Gastroesophageal sphincter (tissue), 4 donors: ENCODE data around the gene RPS10. TPM values are rescaled to one million over a fixed set of nuclear protein-coding genes. Genes with fewer than 3 reads are reported as not detected.

ENCODE experiments used
- ATAC-seq: fragments of 150-250 bp; one replicate; pipeline ENCODE4 v1.9.1; 2016; ENCODE audit warnings: mild to moderate bottlenecking, moderate library complexity
- H3K27ac ChIP-seq, 4 donors: fragments of 200-600 bp; sonication (generic) in 3 of 4; 1 replicate in 3 of 4; 2 replicates in 1 of 4; pipeline ENCODE4 v1.5.1; 2016 to 2019
- H3K27me3 ChIP-seq: fragments of 200-600 bp; sonication (generic); one replicate; pipeline ENCODE4 v1.5.1; 2019
- H3K36me3 ChIP-seq, 2 donors: fragments of 200-600 bp; sonication (generic); one replicate each; pipeline ENCODE4 v1.5.1; 2019; ENCODE audit warnings: control low read depth in 1 of 2
- H3K4me1 ChIP-seq, 3 donors: fragments of 200-600 bp; sonication (generic); 1 replicate in 2 of 3; 2 replicates in 1 of 3; pipeline ENCODE4 v1.5.1; 2016 to 2019; ENCODE audit warnings: control low read depth in 2 of 3
- H3K4me3 ChIP-seq, 2 donors: fragments of 200-600 bp; sonication (generic); one replicate each; pipeline ENCODE4 v1.5.1; 2019; ENCODE audit warnings: mild to moderate bottlenecking in 1 of 2, moderate library complexity in 1 of 2
- H3K9me3 ChIP-seq, 3 donors: fragments of 200-600 bp; sonication (generic); one replicate each; pipeline ENCODE4 v1.5.1; 2017 to 2019; ENCODE audit warnings: control low read depth in 2 of 3
- EP300 ChIP-seq: sonication (generic); formaldehyde crosslinking; IDR thresholded peaks from one replicate; pipeline ENCODE4 v1.6.1; 2017; ENCODE audit warnings: antibody characterized with exemption, mild to moderate bottlenecking
- POLR2A ChIP-seq, 2 donors: fragments of 450-650 bp; IDR thresholded peaks; one replicate each; pipeline ENCODE4 v1.6.1; 2017; ENCODE audit warnings: antibody characterized with exemption in 2 of 2, mild to moderate bottlenecking in 2 of 2, moderate library complexity in 1 of 2
- POLR2AphosphoS5 ChIP-seq: sonication (generic); formaldehyde crosslinking; IDR thresholded peaks from one replicate; pipeline ENCODE4 v1.6.1; 2017; ENCODE audit warnings: antibody characterized with exemption
- WGBS, 2 donors: methylation state at CpG; one replicate each; pipeline ENCODE4 v1.1.5; 2018; ENCODE audit warnings: low coverage in 1 of 2; 5-methylcytosine and 5-hydroxymethylcytosine counted together
- total RNA-seq, 4 donors: library from RNA; depleted of rRNA; stranded (reverse); fragments of >200 nt; gene quantifications; one replicate each; pipeline ENCODE4 v1.1.0, GENCODE V29; 2016
- TF ChIP-seq, protein P1 (sequence below), 4 experiments: fragments of 200-600 bp in 2 of 4; fragments of 450-650 bp in 2 of 4; sonication (generic) in 1 of 4; IDR thresholded peaks; one replicate each; pipeline ENCODE4 v1.5.1; 2017 to 2019; ENCODE audit warnings: antibody characterized with exemption in 4 of 4, mild to moderate bottlenecking in 2 of 4, moderate library complexity in 2 of 4

RPS10 gene
- 1,000 to 10,000 TPM; 1,014 to 3,120 (median 2,269) TPM for total RNA-seq

DNA sequence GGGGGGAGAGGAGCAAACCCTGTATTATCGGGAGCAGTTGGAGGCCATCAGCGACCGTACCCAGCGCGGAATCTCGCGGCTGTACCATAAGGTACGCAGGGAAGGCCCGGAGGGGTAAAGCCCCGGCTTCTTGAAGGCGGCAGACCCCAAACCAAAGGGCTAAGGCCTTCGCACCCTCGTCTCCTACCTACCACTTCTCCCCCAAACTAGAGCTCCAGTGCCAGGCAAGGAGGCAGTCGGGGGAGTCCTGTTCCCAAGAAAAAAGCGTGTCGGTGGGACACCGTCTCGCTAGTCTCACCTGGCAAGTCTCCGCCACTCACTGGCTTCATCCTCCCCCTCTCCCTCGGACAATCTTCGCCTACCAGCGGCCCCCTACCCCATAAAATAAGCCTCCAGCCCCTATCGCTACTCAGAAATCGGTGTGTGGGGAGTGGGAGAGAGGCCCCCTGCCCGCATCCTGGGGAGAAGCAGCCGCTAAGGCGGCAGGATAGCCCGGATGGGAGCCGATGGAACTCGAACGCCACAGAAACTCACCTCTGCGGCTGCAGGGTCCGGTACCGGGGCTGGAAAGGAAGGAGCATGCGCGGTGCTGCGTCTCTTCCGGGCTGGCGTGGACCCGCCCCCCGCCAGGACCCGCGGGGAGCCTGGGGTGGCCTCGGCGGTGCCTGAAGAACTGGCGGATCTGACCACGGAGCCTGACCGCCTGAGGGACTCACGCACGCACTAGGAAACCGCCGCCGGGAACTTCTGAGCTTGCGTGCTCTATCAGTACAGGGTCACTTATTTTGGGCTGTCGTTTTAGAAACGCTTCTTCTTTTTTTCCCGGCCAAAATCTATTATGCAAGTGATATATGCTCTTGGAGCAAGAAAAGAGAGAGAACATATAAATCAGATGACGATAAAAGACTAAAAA lies at the start of gene RPS10:
TSS of gene RPS10 (minus strand) at position 572 of the 913 bp plus-strand sequence. CDS start 848 bp downstream, outside the sequence.
- 0 to 1% methylated on average over 8 to 10 of the region's 58 CpGs for WGBS, 2 donors
- Histone ChIP-seq H3K27me3 (no peaks in the 10 kb centered on the region), H3K36me3 (peaks cover 0 to 41% of the 10 kb centered on the region in 2 donors), H3K27ac (peak within 1 kb of the TSS; percentile 51 to 89 (median 88)), H3K4me1 (peaks cover 0 to 33% (median 11%) of the 10 kb centered on the region in 3 donors), H3K4me3 (peak within 1 kb of the TSS; percentile 60 to 80), H3K9me3 (no peaks in the 10 kb centered on the region)
- TF ChIP-seq EP300 (no peak), POLR2A (IDR thresholded peaks at IDR 0.05) (peak; percentile 78 to 82), POLR2AphosphoS5 (peak; percentile 95)
- TF ChIP-seq, protein P1, sequence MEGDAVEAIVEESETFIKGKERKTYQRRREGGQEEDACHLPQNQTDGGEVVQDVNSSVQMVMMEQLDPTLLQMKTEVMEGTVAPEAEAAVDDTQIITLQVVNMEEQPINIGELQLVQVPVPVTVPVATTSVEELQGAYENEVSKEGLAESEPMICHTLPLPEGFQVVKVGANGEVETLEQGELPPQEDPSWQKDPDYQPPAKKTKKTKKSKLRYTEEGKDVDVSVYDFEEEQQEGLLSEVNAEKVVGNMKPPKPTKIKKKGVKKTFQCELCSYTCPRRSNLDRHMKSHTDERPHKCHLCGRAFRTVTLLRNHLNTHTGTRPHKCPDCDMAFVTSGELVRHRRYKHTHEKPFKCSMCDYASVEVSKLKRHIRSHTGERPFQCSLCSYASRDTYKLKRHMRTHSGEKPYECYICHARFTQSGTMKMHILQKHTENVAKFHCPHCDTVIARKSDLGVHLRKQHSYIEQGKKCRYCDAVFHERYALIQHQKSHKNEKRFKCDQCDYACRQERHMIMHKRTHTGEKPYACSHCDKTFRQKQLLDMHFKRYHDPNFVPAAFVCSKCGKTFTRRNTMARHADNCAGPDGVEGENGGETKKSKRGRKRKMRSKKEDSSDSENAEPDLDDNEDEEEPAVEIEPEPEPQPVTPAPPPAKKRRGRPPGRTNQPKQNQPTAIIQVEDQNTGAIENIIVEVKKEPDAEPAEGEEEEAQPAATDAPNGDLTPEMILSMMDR (IDR thresholded peaks at IDR 0.05), result peak in 1 of 4 experiments; percentile 22
- peak; percentile 100 for ATAC-seq

DNA sequence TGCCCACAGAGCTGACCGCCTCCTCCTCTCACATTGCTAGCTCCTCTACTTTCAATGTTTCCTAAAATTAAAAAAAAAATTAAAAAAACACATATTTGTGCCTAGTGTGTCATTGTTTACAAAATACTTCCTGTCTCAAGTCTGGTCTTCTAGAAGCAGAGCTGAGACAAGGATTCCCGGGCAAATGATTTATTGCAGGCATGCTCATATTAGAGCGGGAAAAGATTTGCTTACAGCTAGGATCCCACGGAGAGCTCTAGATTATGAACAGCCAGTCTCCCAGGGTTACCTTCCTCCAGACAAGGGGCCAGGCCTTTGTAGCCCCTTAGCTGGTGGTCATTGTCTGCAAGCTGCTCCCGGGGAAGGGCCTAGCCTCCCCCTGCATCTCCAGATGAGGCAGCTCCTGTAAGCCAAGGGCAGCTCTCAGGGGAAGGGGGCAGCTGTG lies 49.4 kb upstream of the RPS10 start:
- Histone ChIP-seq H3K27me3 (peaks cover 4% of the 10 kb centered on the region), H3K4me3 (no peak overlapping the region), H3K4me1 (no peaks in the 10 kb centered on the region), H3K9me3 (peaks cover 0 to 13% (median 0%) of the 10 kb centered on the region in 3 donors), H3K27ac (no peak overlapping the region), H3K36me3 (no peaks in the 10 kb centered on the region)
- TF ChIP-seq, protein P1 (IDR thresholded peaks at IDR 0.05), result no peak
- TF ChIP-seq POLR2A (IDR thresholded peaks at IDR 0.05) (no peak), POLR2AphosphoS5 (no peak), EP300 (no peak)
- ATAC-seq, result no peak
- WGBS, 2 donors, result 45 to 88% methylated on average over 3 of the region's 5 CpGs

DNA sequence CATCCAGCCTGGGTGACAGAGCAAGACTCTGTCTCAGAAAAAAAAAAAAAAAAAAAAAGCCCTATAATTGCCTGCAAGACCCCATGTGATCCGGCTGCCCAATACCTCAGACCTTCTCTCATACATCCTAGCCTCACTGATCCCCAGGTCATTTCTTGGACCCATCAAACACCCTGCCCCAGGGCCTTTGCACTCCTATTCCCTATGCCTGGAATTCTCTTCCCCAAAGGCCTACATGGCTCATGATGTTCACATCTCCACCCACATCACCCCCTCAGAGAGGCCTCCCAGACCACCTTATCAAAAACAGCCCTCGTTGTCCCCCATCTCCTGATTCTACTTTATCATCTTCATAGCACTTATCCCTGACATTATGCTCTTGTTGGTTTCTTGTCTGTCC lies 48.9 kb upstream of the RPS10 start:
- Histone ChIP-seq H3K4me1 (no peaks in the 10 kb centered on the region), H3K36me3 (no peaks in the 10 kb centered on the region), H3K27me3 (peaks cover 4% of the 10 kb centered on the region), H3K4me3 (no peak overlapping the region), H3K27ac (no peak overlapping the region), H3K9me3 (peaks cover 0 to 13% (median 0%) of the 10 kb centered on the region in 3 donors)
- 71 to 78% methylated on average over 1 to 2 of the region's 2 CpGs for WGBS, 2 donors
- no peak for ATAC-seq
- TF ChIP-seq POLR2AphosphoS5, result no peak
- TF ChIP-seq, protein P1 (IDR thresholded peaks at IDR 0.05), result no peak
- TF ChIP-seq POLR2A (IDR thresholded peaks at IDR 0.05), result no peak
- TF ChIP-seq EP300, result no peak

DNA sequence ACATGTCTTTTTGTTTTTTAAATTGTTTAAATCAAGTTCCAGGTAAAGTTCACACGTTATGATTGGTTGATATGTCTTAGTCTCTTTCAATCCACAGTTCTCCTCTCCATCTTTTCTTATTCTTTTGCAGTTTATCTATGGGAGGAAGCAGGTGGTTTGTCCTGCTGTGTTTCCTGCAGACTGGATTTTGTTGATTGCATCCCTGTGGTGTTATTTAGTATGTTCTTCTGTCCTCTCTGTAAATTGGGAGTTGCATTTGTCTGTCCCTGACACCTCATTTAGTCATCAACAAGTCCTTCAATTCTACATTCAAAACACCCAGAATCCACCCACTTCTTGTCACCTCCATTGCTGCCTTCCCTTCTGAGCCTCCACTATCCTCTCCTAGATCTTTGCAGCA lies 48.1 kb upstream of the RPS10 start:
- TF ChIP-seq, protein P1 (IDR thresholded peaks at IDR 0.05), result no peak
- no peak for TF ChIP-seq POLR2A (IDR thresholded peaks at IDR 0.05)
- TF ChIP-seq POLR2AphosphoS5, result no peak
- TF ChIP-seq EP300, result no peak
- Histone ChIP-seq H3K4me3 (no peak overlapping the region), H3K4me1 (no peaks in the 10 kb centered on the region), H3K9me3 (peaks cover 0 to 13% (median 0%) of the 10 kb centered on the region in 3 donors), H3K27me3 (peaks cover 4% of the 10 kb centered on the region), H3K36me3 (no peaks in the 10 kb centered on the region), H3K27ac (no peak overlapping the region)
- 80 to 83% methylated on average over 1 of the region's 1 CpG for WGBS, 2 donors
- no peak for ATAC-seq
